Measurements from ENCODE around the gene AP2A1.

The AP2A1 gene

GRCh38 chr19:49767381-49767780 lies 580 bp downstream of the AP2A1 start:
- peak overlapping the region; percentile 33 for H2AFZ ChIP-seq (ENCODE audit: low read depth, low read length, severe bottlenecking)
- H3K9me3 ChIP-seq (ENCODE audit: insufficient read depth, low read length): no peaks in the 10 kb centered on the region
- H3K4me2 ChIP-seq (ENCODE audit: low read depth, low read length, poor library complexity, severe bottlenecking): peak overlapping the region; percentile 100
- no peaks in the 10 kb centered on the region for H3K27me3 ChIP-seq (ENCODE audit: low read length)
- H3K9ac ChIP-seq (ENCODE audit: low read length): peak overlapping the region; percentile 93
- H3F3A ChIP-seq (ENCODE audit: insufficient read depth): no peaks in the 10 kb centered on the region
- TF ChIP-seq CTCF (IDR thresholded peaks at IDR 0.05; ENCODE audit: insufficient read depth, low read length, poor library complexity, severe bottlenecking): no peak
- no peak for TF ChIP-seq EZH2phosphoT487 (conservative IDR thresholded peaks at IDR 0.05; ENCODE audit: low read length)
- H3K27ac ChIP-seq (ENCODE audit: low read depth, low read length): peak overlapping the region; percentile 24
- no peaks in the 10 kb centered on the region for H4K20me1 ChIP-seq (ENCODE audit: low read depth, low read length)
- H3K79me2 ChIP-seq (ENCODE audit: insufficient read depth, low read length): peaks cover 42% of the 10 kb centered on the region
- H3K36me3 ChIP-seq (ENCODE audit: low read length): no peaks in the 10 kb centered on the region
- peak overlapping the region; percentile 95 for H3K4me3 ChIP-seq (ENCODE audit: insufficient read depth, low read length, poor library complexity, severe bottlenecking)
- H3K9me2 ChIP-seq (replicated peaks; ENCODE audit: insufficient read depth, low read length): no peaks in the 10 kb centered on the region

- H4K20me1 ChIP-seq (ENCODE audit: low read depth, low read length): no peaks in the 10 kb centered on the region
- H2AFZ ChIP-seq (ENCODE audit: low read depth, low read length, severe bottlenecking): no peak overlapping the region
- no peak for TF ChIP-seq CTCF (IDR thresholded peaks at IDR 0.05; ENCODE audit: insufficient read depth, low read length, poor library complexity, severe bottlenecking)
- no peak for TF ChIP-seq EZH2phosphoT487 (conservative IDR thresholded peaks at IDR 0.05; ENCODE audit: low read length)
- peak overlapping the region; percentile 93 for H3K9ac ChIP-seq (ENCODE audit: low read length)
- no peaks in the 10 kb centered on the region for H3K36me3 ChIP-seq (ENCODE audit: low read length)
- no peaks in the 10 kb centered on the region for H3K27me3 ChIP-seq (ENCODE audit: low read length)
- H3K79me2 ChIP-seq (ENCODE audit: insufficient read depth, low read length): peaks cover 46% of the 10 kb centered on the region
- peak overlapping the region; percentile 100 for H3K4me2 ChIP-seq (ENCODE audit: low read depth, low read length, poor library complexity, severe bottlenecking)
- H3K4me3 ChIP-seq (ENCODE audit: insufficient read depth, low read length, poor library complexity, severe bottlenecking): peak overlapping the region; percentile 95
- H3K27ac ChIP-seq (ENCODE audit: low read depth, low read length): no peak overlapping the region
- no peaks in the 10 kb centered on the region for H3K9me3 ChIP-seq (ENCODE audit: insufficient read depth, low read length)
- H3K9me2 ChIP-seq (replicated peaks; ENCODE audit: insufficient read depth, low read length): no peaks in the 10 kb centered on the region
- no peaks in the 10 kb centered on the region for H3F3A ChIP-seq (ENCODE audit: insufficient read depth)
These were observed 1.3 kb downstream of the AP2A1 start for GRCh38 chr19:49767967-49768581.

- H2AFZ ChIP-seq (ENCODE audit: low read depth, low read length, severe bottlenecking): no peak overlapping the region
- peaks cover 59% of the 10 kb centered on the region for H3K79me2 ChIP-seq (ENCODE audit: insufficient read depth, low read length)
These were observed 3.7 kb downstream of the AP2A1 start for GRCh38 chr19:49770529-49770928.

More at GRCh38 chr19:49770529-49770928, 3.7 kb downstream of the AP2A1 start:
- no peaks in the 10 kb centered on the region for H3F3A ChIP-seq (ENCODE audit: insufficient read depth)
- no peak overlapping the region for H3K9ac ChIP-seq (ENCODE audit: low read length)
- H3K9me2 ChIP-seq (replicated peaks; ENCODE audit: insufficient read depth, low read length): no peaks in the 10 kb centered on the region
- no peaks in the 10 kb centered on the region for H3K36me3 ChIP-seq (ENCODE audit: low read length)
- no peaks in the 10 kb centered on the region for H3K9me3 ChIP-seq (ENCODE audit: insufficient read depth, low read length)
- TF ChIP-seq CTCF (IDR thresholded peaks at IDR 0.05; ENCODE audit: insufficient read depth, low read length, poor library complexity, severe bottlenecking): no peak
- no peak for TF ChIP-seq EZH2phosphoT487 (conservative IDR thresholded peaks at IDR 0.05; ENCODE audit: low read length)
- no peak overlapping the region for H3K27ac ChIP-seq (ENCODE audit: low read depth, low read length)
- H3K4me3 ChIP-seq (ENCODE audit: insufficient read depth, low read length, poor library complexity, severe bottlenecking): no peak overlapping the region
- H3K4me2 ChIP-seq (ENCODE audit: low read depth, low read length, poor library complexity, severe bottlenecking): no peak overlapping the region
- H4K20me1 ChIP-seq (ENCODE audit: low read depth, low read length): no peaks in the 10 kb centered on the region
- no peaks in the 10 kb centered on the region for H3K27me3 ChIP-seq (ENCODE audit: low read length)

Measured in SU-DHL-6 (cell line).